Sigmoid colon (tissue), 7 donors: ENCODE measurements around the gene AP5S1. TPM values are rescaled to one million over a fixed set of nuclear protein-coding genes. Genes with fewer than 3 reads are reported as not detected.

Experiments used
- DNase-seq: peaks from one replicate; pipeline ENCODE4 v3.0.0-alpha.2; 2019
- H3K27ac ChIP-seq, 4 donors: fragments of 200-600 bp; sonication (generic); one replicate each; pipeline ENCODE4 v1.5.1; 2016 to 2019; ENCODE audit warnings: mild to moderate bottlenecking in 1 of 4
- H3K27me3 ChIP-seq, 3 donors: fragments of 200-600 bp; sonication (generic); one replicate each; pipeline ENCODE4 v1.5.1; 2019; ENCODE audit warnings: mild to moderate bottlenecking in 1 of 3
- H3K36me3 ChIP-seq, 4 donors: fragments of 200-600 bp; sonication (generic); one replicate each; pipeline ENCODE4 v1.5.1; 2016 to 2019
- H3K4me1 ChIP-seq, 4 donors: fragments of 200-600 bp; sonication (generic); one replicate each; pipeline ENCODE4 v1.5.1; 2017 to 2019
- H3K4me3 ChIP-seq, 4 donors: fragments of 200-600 bp; sonication (generic); one replicate each; pipeline ENCODE4 v1.5.1; 2017 to 2019; ENCODE audit warnings: mild to moderate bottlenecking in 2 of 4, moderate library complexity in 1 of 4
- H3K9me3 ChIP-seq, 4 donors: fragments of 200-600 bp in 3 of 4; sonication (generic) in 3 of 4; one replicate each; pipeline versions ENCODE4 v1.5.1 to v1.6.1; 2013 to 2019
- CTCF ChIP-seq, 4 experiments: fragments of 450-650 bp in 3 of 4; fragments of 200-600 bp in 1 of 4; IDR thresholded peaks; one replicate each; pipeline ENCODE4 v1.5.1; 2016 to 2019; ENCODE audit warnings: antibody characterized with exemption in 4 of 4, mild to moderate bottlenecking in 3 of 4, moderate library complexity in 2 of 4
- EP300 ChIP-seq, 4 donors: sonication (generic); formaldehyde crosslinking; IDR thresholded peaks; one replicate each; pipeline ENCODE4 v1.6.1; 2017; ENCODE audit warnings: antibody characterized with exemption in 4 of 4
- POLR2A ChIP-seq, 2 donors: fragments of 450-650 bp; IDR thresholded peaks; one replicate each; pipeline ENCODE4 v1.6.1; 2016; ENCODE audit warnings: antibody characterized with exemption in 2 of 2, mild to moderate bottlenecking in 2 of 2, moderate library complexity in 2 of 2
- POLR2AphosphoS5 ChIP-seq, 4 donors: sonication (generic); formaldehyde crosslinking; IDR thresholded peaks; one replicate each; pipeline ENCODE4 v1.6.1; 2017; ENCODE audit warnings: antibody characterized with exemption in 4 of 4
- WGBS, 2 donors: extraction: QIAGEN DNeasy Blood & Tissue Kit; methylation state at CpG; one replicate each; pipeline ENCODE4 v1.1.7; 2013; 5-methylcytosine and 5-hydroxymethylcytosine counted together
- intact Hi-C: fragments of 100-400 bp; cut with DNase I; formaldehyde crosslinking; loops from one replicate; pipeline ENCODE4 v1.15.1; 2023
- polyA plus RNA-seq, 3 donors: library from polyadenylated mRNA; stranded (reverse); fragments of 200-250 nt; gene quantifications; one replicate each; pipeline ENCODE4 v1.2.3, GENCODE V29; 2013
- total RNA-seq, 4 donors: library from RNA; depleted of rRNA; stranded (reverse); fragments of >200 nt; gene quantifications; one replicate each; pipeline ENCODE4 v1.1.0, GENCODE V29; 2016
- donor health status: healthy with polysubstance abuse.
- donor health status: Bipolar disorder and iron deficiency.
- donor health status: healthy.

Gene AP5S1
- total and polyA plus RNA-seq, 7 donors = 5.4 to 14.5 (median 10.8) TPM

- H3K27ac ChIP-seq = peak within 1 kb of the TSS; percentile 96 to 99 (median 98)
- no peaks in the 10 kb centered on the region for H3K9me3 ChIP-seq
- H3K4me3 ChIP-seq = peak within 1 kb of the TSS; percentile 44 to 79 (median 70)
- peaks cover 0 to 50% (median 44%) of the 10 kb centered on the region in 4 donors for H3K4me1 ChIP-seq
- H3K27me3 ChIP-seq = no peaks in the 10 kb centered on the region
- intact Hi-C loops = loop anchor here (1.0 to 2.0 kb wide), 2 partner anchors 10 to 15 kb away; no protein-coding TSS in a partner anchor
- peak; percentile 41 to 86 (median 82) for TF ChIP-seq CTCF (IDR thresholded peaks at IDR 0.05)
- peak; percentile 73 to 80 (median 78) for TF ChIP-seq POLR2AphosphoS5 (IDR thresholded peaks at IDR 0.05)
- TF ChIP-seq EP300 (IDR thresholded peaks at IDR 0.05) = peak in 1 of 4 donors; percentile 1
- peak; percentile 34 to 51 for TF ChIP-seq POLR2A (IDR thresholded peaks at IDR 0.05)
- peaks cover 0 to 22% (median 11%) of the 10 kb centered on the region in 4 donors for H3K36me3 ChIP-seq
- DNase-seq = peak; percentile 98
- 1 to 3% methylated on average over 69 of the region's 69 CpGs for WGBS, 2 donors
Observed at GRCh38 chr20:3795511-3796468, 24.6 kb upstream of the AP5S1 start, which contains the start of gene CDC25B. CDC25B (plus strand) TSS chr20:3796310; CDS start chr20:3796532, 222 bp downstream.

GRCh38 chr20:3796477-3797225 is 23.7 kb upstream of the AP5S1 start:
- peaks cover 0 to 50% (median 44%) of the 10 kb centered on the region in 4 donors for H3K4me1 ChIP-seq
- intact Hi-C loops = loop anchor here (1.0 to 2.0 kb wide), 2 partner anchors 9 to 14 kb away; no protein-coding TSS in a partner anchor

GRCh38 chr20:3797226-3797545 is 23.2 kb upstream of the AP5S1 start:
- 77 to 83% methylated on average over 5 of the region's 5 CpGs for WGBS, 2 donors
- peak overlapping the region; percentile 44 to 79 (median 70) for H3K4me3 ChIP-seq
- intact Hi-C loops = loop anchor here (2.0 kb wide), 1 partner anchor 14 kb away; no protein-coding TSS in a partner anchor
- peaks cover 7 to 36% (median 24%) of the 10 kb centered on the region in 4 donors for H3K36me3 ChIP-seq
- no peaks in the 10 kb centered on the region for H3K27me3 ChIP-seq
- TF ChIP-seq EP300 (IDR thresholded peaks at IDR 0.05) (no peak), POLR2A (IDR thresholded peaks at IDR 0.05) (no peak), CTCF (IDR thresholded peaks at IDR 0.05) (no peak), POLR2AphosphoS5 (IDR thresholded peaks at IDR 0.05) (no peak)
- DNase-seq = no peak
- H3K9me3 ChIP-seq = no peaks in the 10 kb centered on the region
- H3K27ac ChIP-seq = peak overlapping the region; percentile 96 to 99 (median 98)
- H3K4me1 ChIP-seq = peaks cover 0 to 50% (median 44%) of the 10 kb centered on the region in 4 donors

More at GRCh38 chr20:3796477-3797225, 23.7 kb upstream of the AP5S1 start:
- Histone ChIP-seq H3K27me3 (no peaks in the 10 kb centered on the region), H3K9me3 (no peaks in the 10 kb centered on the region), H3K27ac (peak overlapping the region; percentile 96 to 99 (median 98)), H3K4me3 (peak overlapping the region; percentile 44 to 79 (median 70)), H3K36me3 (peaks cover 2 to 31% (median 19%) of the 10 kb centered on the region in 4 donors)
- DNase-seq = no peak
- 13 to 16% methylated on average over 33 of the region's 33 CpGs for WGBS, 2 donors
- TF ChIP-seq EP300 (IDR thresholded peaks at IDR 0.05) (no peak), POLR2AphosphoS5 (IDR thresholded peaks at IDR 0.05) (no peak), CTCF (IDR thresholded peaks at IDR 0.05) (no peak), POLR2A (IDR thresholded peaks at IDR 0.05) (no peak)

- Histone ChIP-seq H3K27ac (peak overlapping the region; percentile 47 to 99 (median 98)), H3K4me1 (peaks cover 0 to 50% (median 44%) of the 10 kb centered on the region in 4 donors), H3K4me3 (peak overlapping the region in 3 of 4 donors; percentile 68 to 79 (median 72)), H3K27me3 (no peaks in the 10 kb centered on the region), H3K9me3 (no peaks in the 10 kb centered on the region), H3K36me3 (peaks cover 7 to 42% (median 30%) of the 10 kb centered on the region in 4 donors)
- intact Hi-C loops = loop anchor here (2.0 kb wide), 1 partner anchor 13 kb away; no protein-coding TSS in a partner anchor
- TF ChIP-seq CTCF (IDR thresholded peaks at IDR 0.05) (no peak), EP300 (IDR thresholded peaks at IDR 0.05) (no peak), POLR2A (IDR thresholded peaks at IDR 0.05) (no peak), POLR2AphosphoS5 (IDR thresholded peaks at IDR 0.05) (no peak)
- WGBS, 2 donors = 46 to 53% methylated on average over 19 of the region's 19 CpGs
- no peak for DNase-seq
Observed at GRCh38 chr20:3797592-3798372, 22.6 kb upstream of the AP5S1 start.
